H9 (cell line): ENCODE measurements around the gene OBSL1. TPM values are rescaled to one million over a fixed set of nuclear protein-coding genes. Genes with fewer than 3 reads are reported as not detected.
A peak's percentile ranks its signal among the peaks of the same experiment; 100 is the strongest.

ENCODE experiments used
- DNase-seq: peaks from one replicate; pipeline ENCODE4 v3.0.0-alpha.2; 2017
- H2AFZ ChIP-seq: one replicate; pipeline ENCODE4 v1.6.1; 2013; ENCODE audit warnings: mild to moderate bottlenecking, low read length, control low read depth, moderate library complexity
- H2AK5ac ChIP-seq: 2 replicates; pipeline ENCODE4 v1.6.1; 2013; ENCODE audit warnings: low read length, control low read depth, mixed read lengths; ENCODE audit not compliant: insufficient read length
- H2BK120ac ChIP-seq: one replicate; pipeline ENCODE4 v1.6.1; 2013; ENCODE audit warnings: low read depth, mild to moderate bottlenecking, low read length, control low read depth, inconsistent platforms; ENCODE audit not compliant: poor library complexity, severe bottlenecking
- H2BK12ac ChIP-seq: 2 replicates; pipeline ENCODE4 v1.6.1; 2013; ENCODE audit warnings: low read length, control low read depth, mixed read lengths, low read depth; ENCODE audit not compliant: insufficient read length
- H2BK15ac ChIP-seq: 2 replicates; pipeline ENCODE4 v1.6.1; 2013; ENCODE audit warnings: low read depth, low read length, control low read depth
- H2BK20ac ChIP-seq: one replicate; pipeline ENCODE4 v1.6.1; 2013; ENCODE audit warnings: low read depth, mild to moderate bottlenecking, low read length, control low read depth, inconsistent platforms; ENCODE audit not compliant: poor library complexity, severe bottlenecking
- H2BK5ac ChIP-seq: 2 replicates; pipeline ENCODE4 v1.6.1; 2013; ENCODE audit warnings: low read length, control low read depth, mixed read lengths; ENCODE audit not compliant: insufficient read length
- H3K14ac ChIP-seq: 2 replicates; pipeline ENCODE4 v1.6.1; 2013; ENCODE audit warnings: low read length, control low read depth; ENCODE audit not compliant: insufficient read depth
- H3K18ac ChIP-seq: 2 replicates; pipeline ENCODE4 v1.6.1; 2013; ENCODE audit warnings: low read depth, mild to moderate bottlenecking, mixed read lengths, low read length, control low read depth; ENCODE audit not compliant: insufficient read length
- H3K23ac ChIP-seq: 2 replicates; pipeline ENCODE4 v1.6.1; 2013; ENCODE audit warnings: low read length, control low read depth, mixed read lengths, low read depth; ENCODE audit not compliant: insufficient read length
- H3K23me2 ChIP-seq: 2 replicates; pipeline ENCODE4 v1.6.1; 2013; ENCODE audit warnings: low read depth, mild to moderate bottlenecking, mixed read lengths, low read length, control low read depth; ENCODE audit not compliant: insufficient read length, poor library complexity, severe bottlenecking
- H3K27ac ChIP-seq: 2 replicates; pipeline ENCODE4 v1.5.1; 2013; ENCODE audit warnings: low read length, control low read depth, mixed read lengths, low read depth; ENCODE audit not compliant: insufficient read length
- H3K27me3 ChIP-seq: 2 replicates; pipeline ENCODE4 v1.6.1; 2013; ENCODE audit warnings: low read length, control low read depth, inconsistent platforms; ENCODE audit not compliant: insufficient read depth
- H3K4ac ChIP-seq: 2 replicates; pipeline ENCODE4 v1.6.1; 2013; ENCODE audit warnings: low read depth, mild to moderate bottlenecking, control low read depth, inconsistent platforms, low read length, moderate library complexity
- H3K4me1 ChIP-seq: 2 replicates; pipeline ENCODE4 v1.6.1; 2013; ENCODE audit warnings: low read length, control low read depth, inconsistent platforms; ENCODE audit not compliant: insufficient read depth
- H3K4me2 ChIP-seq: 2 replicates; pipeline ENCODE4 v1.6.1; 2013; ENCODE audit warnings: low read length, control low read depth, mixed read lengths; ENCODE audit not compliant: insufficient read length, insufficient read depth
- H3K56ac ChIP-seq: 2 replicates; pipeline ENCODE4 v1.6.1; 2013; ENCODE audit warnings: low read depth, mild to moderate bottlenecking, mixed read lengths, low read length, control low read depth; ENCODE audit not compliant: insufficient read length
- H3K79me1 ChIP-seq: 2 replicates; pipeline ENCODE4 v1.6.1; 2013; ENCODE audit warnings: low read depth, mild to moderate bottlenecking, moderate library complexity, low read length, control low read depth, inconsistent platforms; ENCODE audit not compliant: insufficient read depth, poor library complexity, severe bottlenecking
- H3K79me2 ChIP-seq: 2 replicates; pipeline ENCODE4 v1.6.1; 2013; ENCODE audit warnings: low read length, control low read depth, inconsistent platforms; ENCODE audit not compliant: insufficient read depth
- H3K9ac ChIP-seq: 2 replicates; pipeline ENCODE4 v1.6.1; 2013; ENCODE audit warnings: low read length, control low read depth, mixed read lengths; ENCODE audit not compliant: insufficient read length; ENCODE audit errors: extremely low read depth
- H3K9me3 ChIP-seq: one replicate; pipeline ENCODE4 v1.6.1; 2013; ENCODE audit warnings: low read depth, low read length, inconsistent platforms; ENCODE audit not compliant: control insufficient read depth
- H3T11ph ChIP-seq: one replicate; pipeline ENCODE4 v1.6.1; 2013; ENCODE audit warnings: mild to moderate bottlenecking, low read length, control low read depth, inconsistent platforms
- H4K20me1 ChIP-seq: one replicate; pipeline ENCODE4 v1.6.1; 2013; ENCODE audit not compliant: control insufficient read depth, insufficient read length, insufficient read depth
- H4K5ac ChIP-seq: 2 replicates; pipeline ENCODE4 v1.6.1; 2013; ENCODE audit warnings: low read depth, mild to moderate bottlenecking, mixed read lengths, low read length, control low read depth; ENCODE audit not compliant: insufficient read length
- H4K8ac ChIP-seq: replicated peaks from 2 replicates; pipeline ENCODE4 v1.6.1; 2013; ENCODE audit warnings: low read length, control low read depth, mixed read lengths, low read depth; ENCODE audit not compliant: insufficient read length
- H4K91ac ChIP-seq: 2 replicates; pipeline ENCODE4 v1.6.1; 2013; ENCODE audit warnings: low read depth, mild to moderate bottlenecking, moderate library complexity, mixed read lengths, low read length, control low read depth; ENCODE audit not compliant: insufficient read length
- H3K27ac Mint-ChIP-seq, 3 experiments: 2 replicates in 2 of 3; 3 replicates in 1 of 3; pipeline ENCODE4 v1.8.0; 2020 to 2021; ENCODE audit warnings: mixed read lengths in 3 of 3, mild to moderate bottlenecking in 1 of 3, moderate library complexity in 1 of 3
- H3K27me3 Mint-ChIP-seq: 2 replicates; pipeline ENCODE4 v1.8.0; 2021; ENCODE audit warnings: low read depth, mild to moderate bottlenecking, moderate library complexity, mixed read lengths
- H3K36me3 Mint-ChIP-seq, 3 experiments: 2 replicates in 2 of 3; 3 replicates in 1 of 3; pipeline ENCODE4 v1.8.0; 2020 to 2021; ENCODE audit warnings: low read depth in 3 of 3, mixed read lengths in 3 of 3; ENCODE audit not compliant: insufficient read depth in 1 of 3
- H3K4me1 Mint-ChIP-seq, 2 experiments: 2 replicates each; pipeline ENCODE4 v1.8.0; 2020; ENCODE audit warnings: mixed read lengths in 2 of 2
- H3K4me3 Mint-ChIP-seq, 2 experiments: 2 replicates in 1 of 2; 3 replicates in 1 of 2; pipeline ENCODE4 v1.8.0; 2020 to 2021; ENCODE audit warnings: mild to moderate bottlenecking in 2 of 2, mixed read lengths in 2 of 2, moderate library complexity in 1 of 2
- H3K9me3 Mint-ChIP-seq, 2 experiments: 2 replicates in 1 of 2; 3 replicates in 1 of 2; pipeline ENCODE4 v1.8.0; 2020; ENCODE audit warnings: mild to moderate bottlenecking in 2 of 2, mixed read lengths in 2 of 2, moderate library complexity in 1 of 2
- WGBS: extraction: QIAGEN DNeasy Blood & Tissue Kit; methylation state at CpG from one replicate; pipeline ENCODE4 v1.1.7; 2013; ENCODE audit warnings: missing lambda C conversion rate, low lambda C conversion rate, mixed read lengths; ENCODE audit not compliant: insufficient read length; ENCODE audit errors: extremely low coverage; 5-methylcytosine and 5-hydroxymethylcytosine counted together
- total RNA-seq: library from RNA; stranded (reverse); gene quantifications from 2 replicates; pipeline ENCODE4 v1.2.1, GENCODE V29; 2021
- TF ChIP-seq, protein P1 (sequence below): fragments of 200-600 bp; sonication (generic); conservative IDR thresholded peaks from 3 replicates; pipeline ENCODE4 v1.8.0; 2021; ENCODE audit warnings: antibody characterized with exemption, mild to moderate bottlenecking

OBSL1 gene
- total RNA-seq, 1 experiment from 2014 or later: 140 TPM

- DNase-seq: no peak
- Histone ChIP-seq H2BK20ac (no peak overlapping the region), H3K9me3 (no peaks in the 10 kb centered on the region), H2AK5ac (peak overlapping the region; percentile 18), H3K79me2 (no peaks in the 10 kb centered on the region), H3K27me3 (no peaks in the 10 kb centered on the region; the same call in 1 of the 2 replicates), H3K4me2 (no peak overlapping the region), H3K79me1 (no peaks in the 10 kb centered on the region), H3K23ac (no peak overlapping the region), H2AFZ (no peak overlapping the region), H3K14ac (no peak overlapping the region), H3K18ac (no peak overlapping the region), H2BK15ac (no peak overlapping the region), H4K8ac (no peak overlapping the region), H2BK12ac (peak overlapping the region; percentile 11), H3K9ac (no peak overlapping the region), H3K4ac (no peak overlapping the region), H4K91ac (no peak overlapping the region), H4K5ac (no peak overlapping the region), H3K27ac (no peak overlapping the region), H4K20me1 (no peaks in the 10 kb centered on the region), H2BK5ac (no peak overlapping the region), H3K23me2 (peaks cover 7% of the 10 kb centered on the region), H3K56ac (no peak overlapping the region), H3T11ph (no peak overlapping the region), H2BK120ac (no peak overlapping the region), H3K4me1 (peaks cover 12% of the 10 kb centered on the region; the same call in 1 of the 2 replicates)
- Mint-ChIP-seq H3K4me3 (peak overlapping the region in 1 of 2 experiments; percentile 42; a peak in 1 of 5 replicates), H3K27me3 (peaks cover 5% of the 10 kb centered on the region), H3K36me3 (peaks cover 49 to 70% (median 68%) of the 10 kb centered on the region in 3 experiments), H3K9me3 (no peaks in the 10 kb centered on the region; a peak in 1 of 5 replicates), H3K27ac (peak overlapping the region; percentile 25 to 96 (median 52); a peak in 3 of 7 replicates), H3K4me1 (peaks cover 67 to 71% of the 10 kb centered on the region in 2 experiments)
- TF ChIP-seq, protein P1, sequence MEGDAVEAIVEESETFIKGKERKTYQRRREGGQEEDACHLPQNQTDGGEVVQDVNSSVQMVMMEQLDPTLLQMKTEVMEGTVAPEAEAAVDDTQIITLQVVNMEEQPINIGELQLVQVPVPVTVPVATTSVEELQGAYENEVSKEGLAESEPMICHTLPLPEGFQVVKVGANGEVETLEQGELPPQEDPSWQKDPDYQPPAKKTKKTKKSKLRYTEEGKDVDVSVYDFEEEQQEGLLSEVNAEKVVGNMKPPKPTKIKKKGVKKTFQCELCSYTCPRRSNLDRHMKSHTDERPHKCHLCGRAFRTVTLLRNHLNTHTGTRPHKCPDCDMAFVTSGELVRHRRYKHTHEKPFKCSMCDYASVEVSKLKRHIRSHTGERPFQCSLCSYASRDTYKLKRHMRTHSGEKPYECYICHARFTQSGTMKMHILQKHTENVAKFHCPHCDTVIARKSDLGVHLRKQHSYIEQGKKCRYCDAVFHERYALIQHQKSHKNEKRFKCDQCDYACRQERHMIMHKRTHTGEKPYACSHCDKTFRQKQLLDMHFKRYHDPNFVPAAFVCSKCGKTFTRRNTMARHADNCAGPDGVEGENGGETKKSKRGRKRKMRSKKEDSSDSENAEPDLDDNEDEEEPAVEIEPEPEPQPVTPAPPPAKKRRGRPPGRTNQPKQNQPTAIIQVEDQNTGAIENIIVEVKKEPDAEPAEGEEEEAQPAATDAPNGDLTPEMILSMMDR: no peak
- no CpG with 5 or more reads among the region's 18 CpGs for WGBS
Measured at GRCh38 chr2:219567131-219567530, 4.2 kb downstream of the OBSL1 start.
